Endothelial cell of umbilical vein (primary cell): ENCODE measurements around the gene RHCE. TPM values are rescaled to one million over a fixed set of nuclear protein-coding genes. Genes with fewer than 3 reads are reported as not detected.

Experiments
- BruUV-seq: library from RNA; stranded (reverse); fragments of 400-500 nt; replicated peaks from 2 replicates; lab custom pipeline; 2021; lab: Mats Ljungman, UMichigan
- CTCF ChIA-PET: fragments of 300-600, 350-600 bp; sonication (Branson Sonifier 250); formaldehyde crosslinking; loops from one replicate; lab custom pipeline; 2021; ENCODE audit warnings: antibody characterized with exemption, inconsistent platforms; lab: Charles Lee
- POLR2A ChIA-PET: fragments of 300-600, 350-600 bp; sonication (Branson Sonifier 250); formaldehyde crosslinking; loops from one replicate; lab custom pipeline; 2021; ENCODE audit warnings: antibody characterized with exemption, inconsistent platforms; lab: Charles Lee
- DNase-seq: peaks from one replicate; pipeline ENCODE4 v3.0.0-alpha.2; 2011; ENCODE audit warnings: low read depth, low spot score
- FAIRE-seq: peaks from 2 replicates; lab custom pipeline; 2011; peaks lifted over from hg19 to GRCh38; lab: Jason Lieb, UNC
- H2AFZ ChIP-seq: 2 replicates; pipeline ENCODE4 v1.6.0; 2012; ENCODE audit warnings: low read depth, low read length, control low read depth, inconsistent platforms
- H3K27ac ChIP-seq: 2 replicates; pipeline ENCODE4 v1.5.1; 2011; ENCODE audit warnings: low read depth, mild to moderate bottlenecking, control low read depth, low read length, moderate library complexity; ENCODE audit not compliant: insufficient read depth
- H3K27me3 ChIP-seq, 2 experiments: 2 replicates each; pipeline versions ENCODE4 v1.6.0 to v1.6.1; 2011; ENCODE audit warnings: low read length in 2 of 2, mixed read lengths in 1 of 2; ENCODE audit not compliant: control insufficient read depth in 2 of 2, insufficient read depth in 2 of 2
- H3K36me3 ChIP-seq, 2 experiments: 2 replicates in 1 of 2; 3 replicates in 1 of 2; pipeline ENCODE4 v1.5.1; 2011; ENCODE audit warnings: low read length in 2 of 2, mild to moderate bottlenecking in 1 of 2, moderate library complexity in 1 of 2; ENCODE audit not compliant: control insufficient read depth in 2 of 2, insufficient read depth in 2 of 2; ENCODE audit errors: extremely low read depth in 1 of 2
- H3K4me1 ChIP-seq: 3 replicates; pipeline ENCODE4 v1.5.1; 2011; ENCODE audit warnings: mild to moderate bottlenecking, low read length; ENCODE audit not compliant: control insufficient read depth, insufficient read depth; ENCODE audit errors: extremely low read depth
- H3K4me2 ChIP-seq: 2 replicates; pipeline ENCODE4 v1.6.1; 2011; ENCODE audit warnings: low read length, control low read depth, mixed read lengths; ENCODE audit not compliant: insufficient read depth
- H3K4me3 ChIP-seq, 3 experiments: fragments of 200-600 bp in 1 of 3; sonication (generic), shearing (Covaris generic) in 1 of 3; replicated peaks in 1 of 3; 2 replicates each; pipeline ENCODE4 v1.5.1; 2011 to 2016; ENCODE audit warnings: control low read depth in 3 of 3, low read length in 3 of 3, mild to moderate bottlenecking in 2 of 3, inconsistent platforms in 1 of 3, low read depth in 1 of 3, moderate library complexity in 1 of 3; ENCODE audit not compliant: insufficient read depth in 1 of 3
- H3K79me2 ChIP-seq: 2 replicates; pipeline ENCODE4 v1.6.0; 2012; ENCODE audit warnings: low read length, inconsistent platforms; ENCODE audit not compliant: control insufficient read depth, insufficient read depth
- H3K9ac ChIP-seq: replicated peaks from 2 replicates; pipeline ENCODE3; 2011; ENCODE audit warnings: low read length, control low read depth; ENCODE audit not compliant: insufficient read depth; ENCODE audit errors: extremely low read depth
- H3K9me1 ChIP-seq: replicated peaks from 3 replicates; pipeline ENCODE4 v1.6.0; 2011; ENCODE audit warnings: mild to moderate bottlenecking, low read length; ENCODE audit not compliant: control insufficient read depth, insufficient read depth; ENCODE audit errors: extremely low read depth
- H3K9me3 ChIP-seq: replicated peaks from 2 replicates; pipeline ENCODE4 v1.5.1; 2012; ENCODE audit warnings: low read length, inconsistent platforms; ENCODE audit not compliant: control insufficient read depth, insufficient read depth
- H4K20me1 ChIP-seq: replicated peaks from 2 replicates; pipeline ENCODE3; 2011; ENCODE audit warnings: mild to moderate bottlenecking, low read length; ENCODE audit not compliant: control insufficient read depth, insufficient read depth; ENCODE audit errors: extremely low read depth
- CTCF ChIP-seq, 2 donors: IDR thresholded peaks; 1 replicate in 1 of 2; 2 replicates in 1 of 2; pipeline ENCODE4 v1.5.1; 2011; ENCODE audit warnings: low read length in 2 of 2, mild to moderate bottlenecking in 2 of 2, moderate library complexity in 2 of 2, control low read depth in 1 of 2, inconsistent platforms in 1 of 2, low read depth in 1 of 2; ENCODE audit not compliant: insufficient read depth in 1 of 2; ENCODE audit errors: extremely low read depth in 1 of 2
- EZH2 ChIP-seq: IDR thresholded peaks from 2 replicates; pipeline ENCODE4 v1.6.1; 2012; ENCODE audit warnings: borderline replicate concordance, low read depth, mild to moderate bottlenecking, moderate library complexity, low read length, inconsistent platforms; ENCODE audit not compliant: severe bottlenecking
- FOS ChIP-seq: IDR thresholded peaks from 2 replicates; pipeline ENCODE4 v1.6.1; 2011; ENCODE audit warnings: mild to moderate bottlenecking, low read length, moderate library complexity, borderline replicate concordance; ENCODE audit not compliant: insufficient read depth
- GATA2 ChIP-seq: IDR thresholded peaks from 2 replicates; pipeline ENCODE4 v1.7.0; 2011; ENCODE audit warnings: low read depth, mild to moderate bottlenecking, moderate library complexity, mixed read lengths, low read length; ENCODE audit not compliant: insufficient read length, insufficient read depth
- JUN ChIP-seq: IDR thresholded peaks from 2 replicates; pipeline ENCODE4 v1.6.1; 2011; ENCODE audit warnings: borderline replicate concordance, low read depth; ENCODE audit not compliant: insufficient read length, insufficient read depth
- MAX ChIP-seq: IDR thresholded peaks from 2 replicates; pipeline ENCODE4 v1.6.1; 2011; ENCODE audit not compliant: insufficient read depth, insufficient read length
- MYC ChIP-seq: IDR thresholded peaks from one replicate; pipeline ENCODE4 v1.6.1; 2011; ENCODE audit warnings: mild to moderate bottlenecking, low read depth, low read length
- POLR2A ChIP-seq: IDR thresholded peaks from 2 replicates; pipeline ENCODE4 v1.6.1; 2012; ENCODE audit warnings: low read depth, mild to moderate bottlenecking, control low read depth, low read length
- POLR2AphosphoS5 ChIP-seq: IDR thresholded peaks from 2 replicates; pipeline ENCODE4 v1.6.1; 2012; ENCODE audit warnings: low read depth, mild to moderate bottlenecking, control low read depth, low read length, moderate library complexity; ENCODE audit not compliant: insufficient read depth
- dilution Hi-C: fragments of 300-500 bp; cut with MboI; formaldehyde crosslinking; loops from one replicate; pipeline ENCODE4 v1.15.0; 2019; ENCODE audit warnings: low sequenced_read_pairs; ENCODE audit not compliant: extremely low pct_ligation_motif_present
- intact Hi-C: fragments of 100-400 bp; cut with micrococcal nuclease; formaldehyde crosslinking; loops from one replicate; pipeline ENCODE4 v1.10.0; 2022
- polyA plus RNA-seq, 4 experiments: library from polyadenylated mRNA; depleted of rRNA in 3 of 4; stranded (reverse) in 3 of 4; unstranded in 1 of 4; fragments of >200 nt; gene quantifications; 2 replicates each; pipeline versions ENCODE4 v1.2.1 to v1.2.3, GENCODE V29; 2011 to 2012; ENCODE audit warnings: missing spikeins in 1 of 4
- total RNA-seq: library from RNA; stranded (reverse); gene quantifications from 2 replicates; pipeline ENCODE4 v1.2.3, GENCODE V29; 2021

The RHCE gene
- total and polyA plus RNA-seq, 2 donors (not counting 3 experiments of a cell fraction or from before 2014, with no cell fraction given), result 0.07 TPM; not detected in 1

GRCh38 chr1:25433389-25434186, 13.0 kb upstream of the RHCE start:
- Histone ChIP-seq H3K79me2 (peaks cover 66% of the 10 kb centered on the region), H3K9me1 (no peaks in the 10 kb centered on the region), H3K4me1 (peaks cover 42% of the 10 kb centered on the region), H3K4me2 (peak overlapping the region; percentile 2), H3K27ac (no peak overlapping the region), H3K9me3 (no peaks in the 10 kb centered on the region), H3K27me3 (no peaks in the 10 kb centered on the region), H2AFZ (no peak overlapping the region), H3K4me3 (no peak overlapping the region), H3K36me3 (peaks cover 0 to 2% of the 10 kb centered on the region in 2 experiments), H3K9ac (no peak overlapping the region), H4K20me1 (peaks cover 4% of the 10 kb centered on the region)
- FAIRE-seq, result no peak
- dilution Hi-C loops (no loop called here), intact Hi-C loops (loop anchor here (5.0 to 10.0 kb wide), 3 partner anchors 54 to 371 kb away; partner anchors contain the start of genes SELENON and TMEM50A)
- POLR2A ChIA-PET, result no interaction called here
- BruUV-seq, result no TSS peak
- peak; percentile 18 for DNase-seq
- TF ChIP-seq MYC (no peak), JUN (no peak)
- CTCF ChIA-PET, result interaction anchor here (1.9 kb wide), 1 partner anchor 87 kb away, joined by 4 read pairs; no protein-coding TSS in a partner anchor

- no peak overlapping the region for H3K9ac ChIP-seq
- TF ChIP-seq FOS (no peak), MYC (no peak), GATA2 (no peak), POLR2AphosphoS5 (no peak), POLR2A (no peak), JUN (no peak), MAX (no peak), CTCF (IDR thresholded peaks at IDR 0.05; ENCODE audit: extremely low read depth in 1 of 2, insufficient read depth in 1 of 2, low read depth in 1 of 2, low read length in 2 of 2) (no peak), EZH2 (no peak)
- peaks cover 0 to 2% of the 10 kb centered on the region in 2 experiments for H3K36me3 ChIP-seq
- CTCF ChIA-PET, result interaction anchor here (1.8 to 2.2 kb wide), 2 partner anchors 8 to 55 kb away, joined by 6 to 7 read pairs; no protein-coding TSS in a partner anchor
- no peaks in the 10 kb centered on the region for H3K9me3 ChIP-seq
- no TSS peak for BruUV-seq
- no peaks in the 10 kb centered on the region for H3K9me1 ChIP-seq
- DNase-seq (no peak), FAIRE-seq (no peak)
- POLR2A ChIA-PET, result no interaction called here
- peak overlapping the region; percentile 93 for H3K4me2 ChIP-seq
- H3K27me3 ChIP-seq, result no peaks in the 10 kb centered on the region
- H3K27ac ChIP-seq, result no peak overlapping the region
- H3K4me1 ChIP-seq, result peaks cover 42% of the 10 kb centered on the region
- peaks cover 4% of the 10 kb centered on the region for H4K20me1 ChIP-seq
- no peak overlapping the region for H2AFZ ChIP-seq
- H3K4me3 ChIP-seq, result peak overlapping the region in 1 of 3 experiments; percentile 95
- peaks cover 61% of the 10 kb centered on the region for H3K79me2 ChIP-seq
- intact Hi-C loops (loop anchor here (5.0 to 10.0 kb wide), 3 partner anchors 54 to 372 kb away; partner anchors contain the start of genes SELENON and TMEM50A), dilution Hi-C loops (no loop called here)
These were observed 12.2 kb upstream of the RHCE start for GRCh38 chr1:25432749-25433388.
